Right renal pelvis (tissue), 4 donors: Measurements from ENCODE around the gene SMPD3. TPM values are rescaled to one million over a fixed set of nuclear protein-coding genes. Genes with fewer than 3 reads are reported as not detected.

Source experiments
- DNase-seq, 4 donors: peaks; one replicate each; pipeline ENCODE4 v3.0.0-alpha.2; 2013; ENCODE audit warnings: low read depth in 4 of 4, low spot score in 3 of 4, missing footprints in 1 of 4
- polyA plus RNA-seq, 4 donors: library from polyadenylated mRNA; unstranded; fragments of 120-200 nt; gene quantifications; one replicate each; pipeline ENCODE4 v1.2.1, GENCODE V29; 2013; ENCODE audit not compliant: insufficient read length in 4 of 4

The SMPD3 gene
- polyA plus RNA-seq, 4 donors, result 1.1 to 1.5 (median 1.2) TPM

GRCh38 chr16:68343137-68343536 lies 105.2 kb downstream of the SMPD3 start:
- no peak for DNase-seq

DNA sequence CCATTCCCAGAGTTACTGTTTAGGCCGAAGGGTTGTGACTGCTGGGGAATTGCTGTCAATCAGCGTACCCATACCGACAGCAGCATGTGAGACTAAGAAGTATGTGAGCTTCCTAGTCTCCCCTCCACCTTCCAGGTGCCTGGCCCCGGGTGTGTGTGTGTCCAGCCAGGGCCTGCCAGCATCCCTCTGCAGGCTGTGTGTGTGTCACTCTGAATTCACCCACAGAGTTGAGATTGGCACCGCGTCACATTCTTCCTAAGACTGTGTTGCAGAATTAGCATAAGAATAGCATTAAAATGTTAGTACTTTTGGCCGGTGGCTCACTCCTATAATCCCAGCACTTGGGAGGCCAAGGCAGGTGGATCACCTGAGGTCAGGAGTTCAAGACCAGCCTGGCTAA lies 105.7 kb downstream of the SMPD3 start:
- DNase-seq, result no peak

GRCh38 chr16:68339214-68339613 lies 109.1 kb downstream of the SMPD3 start:
- no peak for DNase-seq

GRCh38 chr16:68338326-68339119 lies 109.8 kb downstream of the SMPD3 start:
- no peak for DNase-seq

GRCh38 chr16:68335175-68335574 lies 113.1 kb downstream of the SMPD3 start:
- DNase-seq, result no peak

DNA sequence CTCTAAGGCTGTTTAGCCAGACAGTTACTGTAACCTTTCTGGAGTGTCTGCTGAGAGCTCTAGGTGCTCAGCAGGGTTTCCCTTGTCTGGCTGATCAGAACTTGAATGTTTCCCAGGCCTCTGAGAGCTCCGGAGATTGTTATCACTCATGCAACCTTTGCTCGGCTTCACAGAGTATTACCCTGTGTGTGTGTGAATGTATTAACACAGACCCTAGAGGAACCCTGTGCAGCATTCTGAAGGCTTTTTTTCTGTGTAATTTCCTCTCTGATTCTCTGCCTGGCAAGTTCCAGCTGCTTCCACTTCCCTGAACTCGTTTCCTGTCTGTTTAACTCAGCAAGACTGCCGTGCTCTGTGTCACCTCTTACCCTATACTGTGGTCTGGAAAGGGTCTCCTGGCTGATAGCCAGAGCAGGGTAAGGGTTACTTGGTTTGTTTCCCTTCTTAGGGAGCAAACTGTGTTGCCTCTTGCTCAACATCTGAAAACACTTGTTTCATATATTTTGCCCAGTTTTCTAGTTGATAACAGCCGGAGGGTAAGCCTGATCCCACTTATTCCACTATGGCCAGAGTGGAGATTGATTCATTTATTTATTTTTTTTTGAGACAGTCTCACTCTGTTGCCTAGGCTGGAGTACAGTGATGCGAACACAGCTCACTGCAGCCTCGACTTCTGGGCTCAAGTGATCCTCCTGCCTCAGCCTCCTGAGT lies 115.7 kb downstream of the SMPD3 start:
- DNase-seq, result peak in 1 of 4 donors; percentile 23

DNA sequence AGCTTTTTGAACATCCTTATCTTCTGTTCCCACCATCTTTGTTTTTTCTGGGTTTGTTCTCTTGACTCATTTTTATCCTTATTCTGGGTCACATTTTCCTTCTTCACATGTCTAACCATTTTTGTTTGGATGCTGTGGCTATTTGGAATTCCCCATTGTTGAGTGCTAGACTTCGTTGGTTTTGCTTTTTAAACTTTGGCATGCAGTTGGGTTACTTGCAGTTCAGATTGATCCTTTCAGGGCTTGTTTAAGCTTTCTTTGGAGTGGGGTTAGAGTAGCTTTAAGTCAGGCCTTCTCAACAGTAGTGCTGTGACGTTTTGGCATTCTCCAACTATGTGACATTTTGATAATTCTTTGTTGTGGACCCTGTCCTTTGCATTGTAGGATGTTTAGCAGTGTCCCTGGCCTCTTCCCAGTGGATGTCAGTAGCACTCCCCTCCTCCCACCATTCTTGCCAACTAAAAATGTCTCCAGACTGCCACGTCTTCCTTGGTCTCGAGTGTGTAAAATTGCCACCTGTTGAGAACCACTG lies 116.4 kb downstream of the SMPD3 start:
- no peak for DNase-seq

- no peak for DNase-seq
These were observed 119.4 kb downstream of the SMPD3 start for GRCh38 chr16:68328860-68329390.

DNA sequence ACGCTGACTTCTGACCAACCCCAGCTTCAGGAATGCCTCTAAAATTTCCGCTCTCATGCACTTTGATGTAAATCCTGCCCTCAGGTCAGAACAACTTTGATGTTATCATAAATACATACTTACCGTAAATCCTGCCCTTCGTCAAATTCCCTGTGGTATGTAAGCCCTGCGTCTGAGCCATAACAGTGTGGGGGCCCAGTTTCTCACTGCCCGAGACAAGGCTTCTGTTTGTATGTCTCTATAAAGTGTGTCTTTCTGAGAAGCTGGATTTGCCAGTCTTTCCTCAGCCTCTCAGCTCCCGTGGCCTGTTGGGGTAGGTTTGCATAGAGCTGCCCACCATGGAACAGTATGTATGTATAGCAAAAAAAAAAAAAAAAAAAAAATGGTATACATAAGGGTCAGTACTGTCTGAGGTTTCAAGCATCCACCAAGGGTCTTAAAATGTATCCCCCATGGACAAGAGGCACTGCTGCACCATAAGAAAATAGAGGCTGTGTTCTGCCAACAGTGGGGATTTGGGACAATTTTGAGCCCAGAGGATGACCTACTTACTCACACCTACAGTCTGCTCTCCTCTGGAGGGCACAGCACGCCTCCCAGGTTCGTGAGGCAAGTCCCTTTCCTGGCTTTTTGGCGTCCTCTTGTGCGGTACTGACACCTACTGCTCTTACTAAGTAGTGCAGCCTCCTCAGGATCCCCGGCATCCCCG lies 120.0 kb downstream of the SMPD3 start:
- peak in 2 of 4 donors; percentile 67 to 70 for DNase-seq

DNA sequence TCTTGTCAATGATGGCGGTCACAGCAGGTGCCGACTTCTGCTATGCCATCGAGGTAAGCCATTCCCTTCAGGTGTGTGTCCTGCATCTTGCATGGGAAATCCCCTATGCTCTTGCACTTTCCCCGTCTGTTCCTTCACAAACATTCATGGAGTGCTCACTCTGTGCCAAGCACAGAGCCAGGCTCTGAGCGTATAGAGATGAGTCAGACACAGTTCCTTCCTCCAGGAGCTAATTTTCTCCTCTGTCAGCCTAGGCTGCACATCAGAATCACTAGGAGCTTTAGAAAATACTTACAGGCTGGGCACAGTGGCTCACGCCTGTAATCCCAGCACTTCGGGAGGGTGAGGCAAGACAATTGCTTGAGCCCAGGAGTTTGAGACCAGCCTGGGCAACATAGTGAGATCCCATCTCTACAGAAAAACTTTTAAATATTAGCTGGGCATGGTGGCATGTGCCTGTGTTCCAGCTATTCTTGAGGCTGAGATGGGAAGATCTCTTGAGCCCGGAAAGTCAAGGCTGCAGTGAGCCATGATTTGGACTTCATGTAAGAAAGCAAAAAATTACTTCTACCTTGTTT lies 123.4 kb downstream of the SMPD3 start:
- DNase-seq, result no peak

DNA sequence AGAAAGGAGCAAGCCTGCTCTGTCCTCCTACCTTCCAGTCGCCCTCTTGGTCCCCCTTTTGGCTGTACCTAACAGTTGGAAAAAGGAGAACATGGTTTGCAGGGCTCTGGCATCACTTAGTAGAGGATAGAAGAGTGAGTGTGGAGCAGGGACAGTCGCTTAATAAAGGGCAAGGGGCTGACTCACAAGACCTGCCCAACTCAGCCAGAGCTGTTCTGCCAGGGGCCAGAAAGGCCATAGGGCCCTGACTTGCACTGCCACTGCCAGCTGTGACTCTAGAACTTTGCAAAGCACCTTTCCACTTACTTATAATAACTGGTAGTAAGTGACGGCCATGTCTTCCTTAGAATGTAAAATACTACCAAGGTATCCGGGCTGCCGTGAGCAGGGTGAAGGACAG lies 124.0 kb downstream of the SMPD3 start:
- no peak for DNase-seq

DNA sequence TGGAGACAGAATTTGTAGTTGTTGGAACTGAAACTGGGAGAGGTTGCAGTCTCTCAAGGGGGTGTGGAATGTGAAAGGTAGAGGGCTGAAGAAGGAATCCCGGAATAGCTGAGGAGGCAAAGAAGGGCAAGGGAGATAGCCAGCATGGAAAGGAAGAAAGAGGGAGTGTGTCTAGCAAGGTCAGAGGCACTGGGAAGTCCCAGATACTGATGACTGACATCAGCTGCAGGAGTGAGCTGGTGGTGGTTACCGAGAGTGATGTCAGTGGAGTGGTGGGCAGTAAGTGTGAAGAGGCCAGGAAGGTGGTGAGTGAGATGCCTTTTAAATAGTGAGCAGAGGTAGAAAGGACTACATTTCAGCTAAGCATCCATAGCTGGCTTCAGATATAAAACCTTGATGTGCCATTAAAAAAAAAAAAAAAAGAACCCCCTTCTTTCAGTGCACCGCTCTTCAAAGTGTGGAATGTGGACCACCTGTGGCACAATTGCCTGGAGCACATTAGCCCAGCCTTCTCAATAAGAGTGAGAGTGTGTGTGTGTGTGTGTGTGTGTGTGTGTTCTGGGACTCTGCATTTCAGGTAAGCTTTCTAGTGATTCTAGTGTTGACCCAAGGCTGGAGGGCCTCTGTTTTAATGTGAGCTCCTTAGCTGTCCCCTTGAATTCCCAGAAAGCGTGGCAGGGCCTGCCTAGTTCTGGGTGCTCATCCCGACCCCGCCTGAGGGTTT lies 129.0 kb downstream of the SMPD3 start:
- no peak for DNase-seq

- DNase-seq, result no peak
These were observed 135.2 kb downstream of the SMPD3 start for GRCh38 chr16:68313116-68313515.

GRCh38 chr16:68310774-68311511 lies 137.4 kb downstream of the SMPD3 start, which contains the start of the genes PRMT7 and SLC7A6OS:
TSS of gene PRMT7 (plus strand) at chr16:68311019. CDS start at chr16:68315980, 4,961 bp downstream.
TSS of gene SLC7A6OS (minus strand) at chr16:68310946. CDS start at chr16:68310926, 20 bp downstream.
- DNase-seq, result peak; percentile 72 to 84 (median 80)

- DNase-seq, result no peak
These were observed 137.9 kb downstream of the SMPD3 start for GRCh38 chr16:68310437-68310773.

DNA sequence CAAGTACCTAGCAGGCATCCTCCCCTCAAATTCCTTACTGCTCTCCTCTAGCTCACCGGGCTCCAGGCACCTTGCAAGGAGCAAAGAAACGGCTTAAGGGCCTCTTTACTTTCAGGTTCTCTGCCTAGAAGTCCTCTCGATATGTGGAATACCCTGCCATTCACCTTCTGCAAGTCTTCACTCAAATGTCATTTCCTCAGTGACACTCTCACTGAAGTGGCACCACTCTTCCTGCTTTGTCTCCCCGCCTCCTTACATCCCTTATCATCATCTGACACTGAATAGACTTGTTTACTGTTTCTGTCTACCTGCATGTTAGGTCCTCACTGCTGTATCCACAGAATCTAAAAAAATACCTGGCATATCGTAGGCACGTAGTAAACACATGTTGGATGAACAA lies 138.5 kb downstream of the SMPD3 start:
- no peak for DNase-seq
